GM20000 (cell line): Measurements from ENCODE around the gene SCGN.

Experiments
- DNase-seq: peaks from one replicate; pipeline ENCODE4 v3.0.0; 2012; ENCODE audit warnings: low spot score
- CTCF ChIP-seq: IDR thresholded peaks from 2 replicates; pipeline ENCODE4 v1.5.1; 2012; ENCODE audit warnings: mild to moderate bottlenecking, control low read depth; ENCODE audit errors: extremely low read depth, missing control alignments

The SCGN gene

DNA sequence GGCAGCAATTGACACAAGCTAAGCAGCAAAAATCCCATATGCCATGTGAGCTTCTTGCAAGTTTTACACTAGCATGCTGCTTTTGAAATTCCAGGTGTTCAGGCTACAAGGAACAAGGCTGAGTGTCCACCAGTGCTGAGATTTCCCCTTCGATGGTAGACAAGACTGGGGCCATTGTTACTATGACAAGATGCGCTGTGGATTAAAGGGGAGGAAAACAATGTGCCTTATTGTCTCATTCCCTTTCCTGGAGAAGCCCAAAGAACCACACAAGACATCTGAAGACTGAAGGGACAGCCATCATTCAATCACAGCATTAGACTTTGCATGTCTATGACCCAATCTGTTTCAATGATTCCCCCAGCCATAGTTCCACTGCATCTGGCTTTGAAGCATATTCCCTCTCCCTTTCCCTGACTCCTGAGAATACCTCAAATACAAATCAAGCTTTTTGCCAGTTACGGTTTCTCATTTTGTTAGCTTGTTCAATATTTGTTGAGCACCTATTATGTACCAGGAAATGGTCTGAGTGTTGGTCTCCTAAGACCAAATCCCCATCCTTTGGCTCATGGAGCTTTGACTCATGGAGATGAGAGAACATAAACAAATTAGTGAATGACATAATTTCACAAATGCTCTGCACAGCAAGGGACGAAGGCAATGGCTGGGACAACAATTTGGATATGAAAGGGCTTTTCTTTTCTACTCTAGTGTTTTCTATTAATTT, 23.4 kb upstream of the SCGN start:
- no peak for TF ChIP-seq CTCF
- DNase-seq: no peak

DNA sequence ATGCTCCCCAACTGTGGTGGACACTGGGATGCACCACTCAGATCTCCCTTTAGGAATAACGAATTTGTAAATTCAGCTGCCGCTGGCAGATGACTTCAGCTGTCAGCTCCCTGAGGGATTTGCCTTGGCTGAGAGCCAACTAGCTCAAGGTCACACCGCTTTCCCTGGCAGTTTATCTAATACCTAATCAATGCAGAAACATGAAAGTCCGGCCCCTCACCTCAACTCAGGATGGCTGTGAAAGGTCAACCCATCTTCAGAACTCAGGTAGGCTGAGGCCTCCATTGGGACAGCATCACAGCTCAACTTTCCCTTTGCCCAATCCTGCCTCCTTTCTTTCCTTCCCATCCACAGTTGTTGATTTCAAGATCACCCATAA, 22.8 kb upstream of the SCGN start:
- DNase-seq: no peak
- no peak for TF ChIP-seq CTCF

DNA sequence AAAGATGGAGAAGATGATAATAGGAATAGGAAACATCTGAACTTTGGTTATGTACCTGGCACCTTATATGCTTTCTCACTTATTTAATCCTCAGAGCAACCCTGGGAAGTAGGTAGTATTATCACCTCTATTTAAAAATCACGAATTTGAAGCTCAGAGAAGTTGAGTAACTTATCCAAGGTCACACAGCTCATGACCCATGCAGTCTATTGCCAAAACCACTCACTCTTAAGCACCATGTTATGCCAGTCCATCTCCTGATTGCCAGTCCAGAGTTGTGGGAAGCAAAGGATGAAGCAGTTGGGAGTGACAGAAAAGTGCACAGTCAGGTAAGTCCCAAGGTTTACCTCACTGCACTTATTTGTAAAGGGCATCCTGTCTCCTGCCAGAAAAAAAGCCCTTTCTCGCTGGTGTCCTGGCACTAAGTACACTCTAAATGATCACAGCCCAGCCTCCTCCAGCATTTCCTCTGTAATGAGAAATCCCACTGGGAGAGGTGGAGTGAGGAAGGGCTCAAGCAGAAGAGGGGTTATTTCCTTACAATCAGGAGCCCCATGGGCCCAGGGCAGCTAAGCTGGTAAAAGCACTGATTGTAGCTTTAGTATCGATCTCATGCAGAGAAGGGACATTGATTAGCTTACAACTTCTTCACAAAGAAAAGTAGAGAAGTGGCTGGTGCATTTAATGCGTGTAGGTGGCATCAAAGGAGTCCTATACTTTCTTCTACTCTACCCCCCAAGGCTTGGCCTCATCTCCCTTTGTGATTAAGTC, 21.3 kb upstream of the SCGN start:
- DNase-seq: no peak
- no peak for TF ChIP-seq CTCF

- DNase-seq: no peak
- TF ChIP-seq CTCF: no peak
Observed at GRCh38 chr6:25635886-25636317, 16.1 kb upstream of the SCGN start.

DNA sequence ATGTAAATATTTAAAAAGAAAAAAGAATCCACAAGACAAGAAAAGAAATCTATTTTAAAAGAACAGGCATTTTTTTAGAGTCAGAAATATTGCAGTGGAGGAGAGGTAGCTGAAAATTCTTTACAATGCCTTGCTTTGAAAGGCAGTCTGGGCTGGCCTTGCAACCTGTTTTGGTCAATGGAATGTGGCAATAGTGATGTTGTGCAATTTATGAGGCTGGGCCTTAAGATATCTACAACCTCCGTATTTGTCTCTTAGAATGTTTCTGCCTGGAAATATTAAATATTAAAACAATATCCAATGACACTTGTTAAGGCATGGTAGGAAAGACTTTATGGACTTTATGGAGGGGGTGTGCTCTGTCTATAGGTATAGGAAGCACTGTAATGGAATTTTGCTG, 14.8 kb upstream of the SCGN start:
- no peak for TF ChIP-seq CTCF
- no peak for DNase-seq

GRCh38 chr6:25637960-25638434, 14.0 kb upstream of the SCGN start:
- DNase-seq: no peak
- TF ChIP-seq CTCF: no peak

GRCh38 chr6:25639653-25640052, 12.4 kb upstream of the SCGN start:
- DNase-seq: no peak
- TF ChIP-seq CTCF: no peak
